ENCODE results near the gene FMNL3. TPM values are rescaled to one million over a fixed set of nuclear protein-coding genes. Genes with fewer than 3 reads are reported as not detected.

Gene FMNL3
- total and polyA plus RNA-seq, 2 of the 8 experiments (the other 6 are each of a cell fraction or from before 2014, with no cell fraction given), result 8.6 to 29.0 TPM

DNA sequence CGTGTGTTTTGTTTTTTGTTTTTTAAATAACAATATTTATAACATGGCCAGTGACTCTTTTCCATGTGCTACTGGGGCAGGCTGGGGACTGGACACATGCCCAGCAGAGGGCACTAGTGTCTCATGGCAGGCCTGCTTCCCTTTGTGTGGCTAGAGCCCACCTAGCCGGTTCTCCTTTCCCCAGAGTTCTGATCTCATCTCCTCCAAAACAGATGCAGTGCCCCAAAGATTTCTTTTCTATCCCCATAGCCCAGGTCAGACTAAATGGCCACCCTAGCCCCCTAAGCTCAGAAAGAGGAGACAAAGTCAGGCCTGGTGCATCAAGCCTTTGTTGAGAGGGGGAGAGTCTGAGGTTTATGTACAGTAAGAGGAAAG, 62.6 kb downstream of the FMNL3 start:
- Histone ChIP-seq H3K79me1 (ENCODE audit: low read depth, low read length) (no peaks in the 10 kb centered on the region), H3K23ac (ENCODE audit: insufficient read length) (no peak overlapping the region), H4K91ac (replicated peaks; ENCODE audit: insufficient read length, low read length) (no peak overlapping the region), H2BK20ac (ENCODE audit: low read length) (no peak overlapping the region), H3K18ac (ENCODE audit: extremely low read depth, low read length) (no peak overlapping the region), H3K9me3 (ENCODE audit: insufficient read depth in 2 of 2, low read depth in 1 of 2, low read length in 1 of 2) (no peaks in the 10 kb centered on the region), H3K4me1 (replicated peaks in 1 of 4; ENCODE audit: control insufficient read depth in 3 of 4, insufficient read depth in 4 of 4, low read length in 3 of 4) (no peaks in the 10 kb centered on the region), H3K14ac (ENCODE audit: insufficient read length) (no peak overlapping the region), H2BK12ac (ENCODE audit: low read depth, low read length) (0 out of 2 replicates have a peak overlapping the region, but pooled peaks have one; percentile 33), H2AK5ac (ENCODE audit: low read depth, low read length) (no peak overlapping the region), H3K79me2 (ENCODE audit: control insufficient read depth in 1 of 2, insufficient read depth in 2 of 2, low read length in 2 of 2) (no peaks in the 10 kb centered on the region), H2AFZ (ENCODE audit: low read length) (no peak overlapping the region), H4K20me1 (replicated peaks in 1 of 2; ENCODE audit: control insufficient read depth in 1 of 2, insufficient read depth in 2 of 2, low read length in 2 of 2) (peaks cover 0 to 10% of the 10 kb centered on the region in 2 experiments), H4K8ac (ENCODE audit: extremely low read depth, insufficient read depth, low read length) (no peak overlapping the region), H3K36me3 (ENCODE audit: control insufficient read depth in 2 of 4, insufficient read depth in 4 of 4, low read length in 3 of 4) (peaks cover 9 to 43% (median 30%) of the 10 kb centered on the region in 4 experiments; a peak in 7 of 8 replicates), H3K4me3 (ENCODE audit: extremely low read depth in 1 of 4, insufficient read depth in 2 of 4, low read depth in 3 of 4, low read length in 4 of 4) (no peak overlapping the region), H3K9ac (replicated peaks in 1 of 4; ENCODE audit: extremely low read depth in 1 of 4, low read depth in 3 of 4, low read length in 3 of 4) (no peak overlapping the region), H4K5ac (ENCODE audit: insufficient read length, low read depth, low read length) (no peak overlapping the region), H2BK15ac (ENCODE audit: low read length) (no peak overlapping the region), H3K56ac (replicated peaks; ENCODE audit: insufficient read length, low read depth, low read length) (no peak overlapping the region), H3K27me3 (replicated peaks in 1 of 4; ENCODE audit: control insufficient read depth in 3 of 4, extremely low read depth in 1 of 4, insufficient read depth in 3 of 4, low read length in 3 of 4) (no peaks in the 10 kb centered on the region), H2BK120ac (replicated peaks; ENCODE audit: low read depth, low read length) (no peak overlapping the region), H3K4ac (replicated peaks; ENCODE audit: insufficient read length, low read depth, low read length) (no peak overlapping the region), H3K27ac (ENCODE audit: low read depth, low read length) (no peak overlapping the region), H3K4me2 (ENCODE audit: insufficient read depth in 1 of 2, low read depth in 2 of 2, low read length in 2 of 2) (no peak overlapping the region), H3K23me2 (ENCODE audit: low read depth, low read length) (no peaks in the 10 kb centered on the region), H2BK5ac (ENCODE audit: low read depth, low read length) (no peak overlapping the region)
- CTCF ChIA-PET (ENCODE audit: partially characterized antibody), result interaction anchor here (0.6 to 12.7 kb wide), 27 partner anchors 9 to 193 kb away, joined by 3 to 222 read pairs (median 6); partner anchors contain the start of genes FMNL3, PRPF40B and TMBIM6
- WGBS, 2 experiments (ENCODE audit: extremely low coverage in 1 of 2, insufficient coverage in 1 of 2, insufficient read length in 1 of 2, insufficient replicate concordance in 2 of 2, low coverage in 1 of 2, low lambda C conversion rate in 2 of 2, missing lambda C conversion rate in 1 of 2), result 48% methylated on average over 2 of the region's 2 CpGs; no CpG with 5 or more reads in 1 of the 2 experiments
- DNase-seq (ENCODE audit: low read depth in 1 of 2, low spot score in 2 of 2), result peak in 1 of 2 experiments; percentile 83
- POLR2A ChIA-PET (ENCODE audit: partially characterized antibody), result interaction anchor here (1.2 to 5.8 kb wide), 4 partner anchors 46 to 97 kb away, joined by 3 to 21 read pairs (median 11); partner anchors contain the start of genes FMNL3 and TMBIM6
- peak; percentile 19 for FAIRE-seq
- peak; percentile 50; the same call in 1 of the 2 replicates for TF ChIP-seq JUND (IDR thresholded peaks at IDR 0.05; ENCODE audit: low read length)
- TF ChIP-seq RFX5 (IDR thresholded peaks at IDR 0.05; ENCODE audit: borderline replicate concordance, low read depth, low read length), result no peak
- TF ChIP-seq BACH1 (IDR thresholded peaks at IDR 0.05; ENCODE audit: low read length), result no peak
- TF ChIP-seq, protein P1, sequence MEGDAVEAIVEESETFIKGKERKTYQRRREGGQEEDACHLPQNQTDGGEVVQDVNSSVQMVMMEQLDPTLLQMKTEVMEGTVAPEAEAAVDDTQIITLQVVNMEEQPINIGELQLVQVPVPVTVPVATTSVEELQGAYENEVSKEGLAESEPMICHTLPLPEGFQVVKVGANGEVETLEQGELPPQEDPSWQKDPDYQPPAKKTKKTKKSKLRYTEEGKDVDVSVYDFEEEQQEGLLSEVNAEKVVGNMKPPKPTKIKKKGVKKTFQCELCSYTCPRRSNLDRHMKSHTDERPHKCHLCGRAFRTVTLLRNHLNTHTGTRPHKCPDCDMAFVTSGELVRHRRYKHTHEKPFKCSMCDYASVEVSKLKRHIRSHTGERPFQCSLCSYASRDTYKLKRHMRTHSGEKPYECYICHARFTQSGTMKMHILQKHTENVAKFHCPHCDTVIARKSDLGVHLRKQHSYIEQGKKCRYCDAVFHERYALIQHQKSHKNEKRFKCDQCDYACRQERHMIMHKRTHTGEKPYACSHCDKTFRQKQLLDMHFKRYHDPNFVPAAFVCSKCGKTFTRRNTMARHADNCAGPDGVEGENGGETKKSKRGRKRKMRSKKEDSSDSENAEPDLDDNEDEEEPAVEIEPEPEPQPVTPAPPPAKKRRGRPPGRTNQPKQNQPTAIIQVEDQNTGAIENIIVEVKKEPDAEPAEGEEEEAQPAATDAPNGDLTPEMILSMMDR (IDR thresholded peaks at IDR 0.05; ENCODE audit: control extremely low read depth in 1 of 3, insufficient read depth in 1 of 3, low read depth in 1 of 3, low read length in 3 of 3), result peak; percentile 87 to 93 (median 89)
- no peak for TF ChIP-seq GTF2F1 (IDR thresholded peaks at IDR 0.05; ENCODE audit: borderline replicate concordance, low read depth, low read length)
- TF ChIP-seq, protein P2, sequence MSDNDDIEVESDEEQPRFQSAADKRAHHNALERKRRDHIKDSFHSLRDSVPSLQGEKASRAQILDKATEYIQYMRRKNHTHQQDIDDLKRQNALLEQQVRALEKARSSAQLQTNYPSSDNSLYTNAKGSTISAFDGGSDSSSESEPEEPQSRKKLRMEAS (IDR thresholded peaks at IDR 0.05), result peak; percentile 64; the same call in 1 of the 2 replicates
- no peak for TF ChIP-seq CEBPB (IDR thresholded peaks at IDR 0.05; ENCODE audit: low read depth, low read length)
- TF ChIP-seq RAD21 (IDR thresholded peaks at IDR 0.05 in 1 of 2, conservative IDR thresholded peaks at IDR 0.05 in 1 of 2; ENCODE audit: low read depth in 2 of 2, low read length in 2 of 2), result peak; percentile 97
- TF ChIP-seq EGR1 (IDR thresholded peaks at IDR 0.05; ENCODE audit: borderline replicate concordance, low read depth, low read length), result no peak
- no peak for TF ChIP-seq POLR2AphosphoS5 (IDR thresholded peaks at IDR 0.05; ENCODE audit: low read depth, low read length)

Measured in H1 (cell line).